Measurements from ENCODE around the gene KNDC1.

Gene KNDC1

DNA sequence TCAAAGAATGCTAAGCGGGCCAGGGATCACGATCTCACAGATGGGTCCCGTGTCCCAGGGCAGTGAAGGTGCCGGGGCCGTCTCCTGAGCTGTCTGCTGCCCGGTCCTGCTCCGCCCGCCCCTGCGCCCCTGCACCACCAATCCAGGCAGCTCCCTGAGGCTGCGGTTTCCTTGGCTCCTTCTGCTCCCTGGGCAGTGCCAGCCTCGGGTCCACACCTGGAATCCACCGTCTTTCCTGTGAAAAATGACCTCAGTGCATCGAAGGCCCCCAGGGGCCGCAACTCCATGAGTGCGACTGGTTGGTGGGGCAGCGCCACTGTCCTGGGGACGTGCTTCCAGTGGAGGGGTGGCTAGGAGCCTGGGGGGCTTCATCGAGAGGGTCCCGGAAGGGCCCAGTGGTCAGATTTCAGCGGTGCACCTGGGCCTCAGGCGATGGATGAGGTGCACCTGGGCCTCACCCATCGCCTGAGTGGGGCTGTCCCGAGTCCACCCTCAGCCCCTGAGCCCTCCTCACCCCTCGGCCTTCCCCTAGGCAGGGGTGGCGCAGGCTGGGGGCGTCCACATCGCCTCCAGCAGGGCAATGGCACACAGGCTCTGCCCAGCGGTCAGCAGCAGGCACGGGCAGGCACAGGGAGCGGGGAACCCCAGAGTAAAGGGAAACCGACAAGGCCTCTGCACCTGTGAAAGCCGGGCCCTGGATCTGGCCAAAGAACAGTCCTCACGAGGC is 45.1 kb upstream of the KNDC1 start:
- Histone ChIP-seq H3K4me3 (ENCODE audit: low read length) (no peak overlapping the region), H3K9me3 (replicated peaks; ENCODE audit: insufficient read depth, low read length) (no peaks in the 10 kb centered on the region), H4K20me1 (ENCODE audit: insufficient read depth, low read length) (no peaks in the 10 kb centered on the region), H3K9me2 (replicated peaks; ENCODE audit: insufficient read depth, low read length) (no peaks in the 10 kb centered on the region), H3K27me3 (replicated peaks; ENCODE audit: insufficient read depth, low read length) (no peaks in the 10 kb centered on the region; the same call in none of the 2 replicates), H3K27ac (ENCODE audit: low read length) (no peak overlapping the region), H3K9ac (ENCODE audit: low read length) (no peak overlapping the region), H3F3A (ENCODE audit: insufficient read depth, low read length) (no peaks in the 10 kb centered on the region), H2AFZ (ENCODE audit: low read length) (no peak overlapping the region), H3K79me2 (ENCODE audit: low read length) (no peaks in the 10 kb centered on the region), H3K4me2 (ENCODE audit: low read depth, low read length) (no peak overlapping the region), H3K36me3 (replicated peaks; ENCODE audit: insufficient read depth, low read length) (no peaks in the 10 kb centered on the region), H3K4me1 (ENCODE audit: low read length) (no peaks in the 10 kb centered on the region)
- DNase-seq: no peak
- TF ChIP-seq EZH2 (optimal IDR thresholded peaks at IDR 0.05; ENCODE audit: low read depth, low read length): no peak
- TF ChIP-seq, protein P1, sequence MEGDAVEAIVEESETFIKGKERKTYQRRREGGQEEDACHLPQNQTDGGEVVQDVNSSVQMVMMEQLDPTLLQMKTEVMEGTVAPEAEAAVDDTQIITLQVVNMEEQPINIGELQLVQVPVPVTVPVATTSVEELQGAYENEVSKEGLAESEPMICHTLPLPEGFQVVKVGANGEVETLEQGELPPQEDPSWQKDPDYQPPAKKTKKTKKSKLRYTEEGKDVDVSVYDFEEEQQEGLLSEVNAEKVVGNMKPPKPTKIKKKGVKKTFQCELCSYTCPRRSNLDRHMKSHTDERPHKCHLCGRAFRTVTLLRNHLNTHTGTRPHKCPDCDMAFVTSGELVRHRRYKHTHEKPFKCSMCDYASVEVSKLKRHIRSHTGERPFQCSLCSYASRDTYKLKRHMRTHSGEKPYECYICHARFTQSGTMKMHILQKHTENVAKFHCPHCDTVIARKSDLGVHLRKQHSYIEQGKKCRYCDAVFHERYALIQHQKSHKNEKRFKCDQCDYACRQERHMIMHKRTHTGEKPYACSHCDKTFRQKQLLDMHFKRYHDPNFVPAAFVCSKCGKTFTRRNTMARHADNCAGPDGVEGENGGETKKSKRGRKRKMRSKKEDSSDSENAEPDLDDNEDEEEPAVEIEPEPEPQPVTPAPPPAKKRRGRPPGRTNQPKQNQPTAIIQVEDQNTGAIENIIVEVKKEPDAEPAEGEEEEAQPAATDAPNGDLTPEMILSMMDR (IDR thresholded peaks at IDR 0.05; ENCODE audit: low read length): no peak
- TF ChIP-seq EZH2phosphoT487 (IDR thresholded peaks at IDR 0.05; ENCODE audit: low read length): no peak

DNA sequence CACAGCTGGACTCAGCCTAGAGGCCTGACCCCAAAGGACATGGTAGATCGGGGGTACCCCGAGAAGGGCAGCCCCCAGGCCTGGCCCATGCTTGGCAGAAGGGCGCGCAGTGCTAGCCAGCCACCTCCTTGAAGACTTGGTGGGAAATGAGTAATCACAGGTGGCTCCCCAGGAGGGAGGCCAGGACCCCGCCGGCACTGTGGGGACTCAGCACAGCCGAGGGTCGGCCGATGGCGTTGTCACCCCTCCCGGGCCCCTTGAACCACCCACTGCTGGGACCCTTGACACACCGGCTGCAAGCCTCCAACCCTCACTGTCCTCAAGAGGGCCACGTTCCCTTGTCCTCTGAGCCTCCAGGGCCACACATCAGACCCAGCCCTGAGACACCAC is 44.6 kb upstream of the KNDC1 start:
- Histone ChIP-seq H2AFZ (ENCODE audit: low read length) (no peak overlapping the region), H3K9ac (ENCODE audit: low read length) (no peak overlapping the region), H3K27me3 (replicated peaks; ENCODE audit: insufficient read depth, low read length) (no peaks in the 10 kb centered on the region; the same call in none of the 2 replicates), H3F3A (ENCODE audit: insufficient read depth, low read length) (no peaks in the 10 kb centered on the region), H3K9me3 (replicated peaks; ENCODE audit: insufficient read depth, low read length) (no peaks in the 10 kb centered on the region), H3K27ac (ENCODE audit: low read length) (no peak overlapping the region), H3K79me2 (ENCODE audit: low read length) (no peaks in the 10 kb centered on the region), H3K9me2 (replicated peaks; ENCODE audit: insufficient read depth, low read length) (no peaks in the 10 kb centered on the region), H3K4me3 (ENCODE audit: low read length) (no peak overlapping the region), H3K4me1 (ENCODE audit: low read length) (no peaks in the 10 kb centered on the region), H3K36me3 (replicated peaks; ENCODE audit: insufficient read depth, low read length) (no peaks in the 10 kb centered on the region), H4K20me1 (ENCODE audit: insufficient read depth, low read length) (no peaks in the 10 kb centered on the region), H3K4me2 (ENCODE audit: low read depth, low read length) (no peak overlapping the region)
- TF ChIP-seq, protein P1 (IDR thresholded peaks at IDR 0.05; ENCODE audit: low read length): no peak
- TF ChIP-seq EZH2phosphoT487 (IDR thresholded peaks at IDR 0.05; ENCODE audit: low read length) (no peak), EZH2 (optimal IDR thresholded peaks at IDR 0.05; ENCODE audit: low read depth, low read length) (no peak)
- DNase-seq: no peak

DNA sequence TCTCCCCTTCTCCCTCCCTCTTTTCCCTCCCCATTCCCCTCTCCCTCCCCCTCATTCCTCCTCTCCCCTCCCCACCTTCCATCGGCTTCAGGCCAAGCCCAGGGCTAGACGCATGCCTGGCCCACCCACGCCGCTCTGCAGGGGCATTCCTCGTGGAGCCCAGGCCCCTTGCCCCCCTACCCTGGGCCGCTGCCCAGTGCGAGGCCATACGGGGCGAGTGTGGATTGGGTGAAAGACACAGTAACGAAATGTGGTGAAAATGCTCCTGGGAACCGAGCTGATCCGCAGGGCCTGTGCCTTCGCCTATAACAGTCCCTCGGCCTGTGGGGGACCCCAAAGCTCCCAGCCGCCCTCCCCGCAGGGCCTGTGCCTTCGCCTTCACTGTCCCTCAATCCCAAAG is 44.0 kb upstream of the KNDC1 start:
- Histone ChIP-seq H3K79me2 (ENCODE audit: low read length) (no peaks in the 10 kb centered on the region), H3K27ac (ENCODE audit: low read length) (no peak overlapping the region), H2AFZ (ENCODE audit: low read length) (no peak overlapping the region), H3K4me1 (ENCODE audit: low read length) (no peaks in the 10 kb centered on the region), H3K27me3 (replicated peaks; ENCODE audit: insufficient read depth, low read length) (no peaks in the 10 kb centered on the region; the same call in none of the 2 replicates), H3K9ac (ENCODE audit: low read length) (no peak overlapping the region), H4K20me1 (ENCODE audit: insufficient read depth, low read length) (no peaks in the 10 kb centered on the region), H3K9me3 (replicated peaks; ENCODE audit: insufficient read depth, low read length) (no peaks in the 10 kb centered on the region), H3K4me3 (ENCODE audit: low read length) (no peak overlapping the region), H3K36me3 (replicated peaks; ENCODE audit: insufficient read depth, low read length) (no peaks in the 10 kb centered on the region), H3K4me2 (ENCODE audit: low read depth, low read length) (no peak overlapping the region), H3F3A (ENCODE audit: insufficient read depth, low read length) (no peaks in the 10 kb centered on the region), H3K9me2 (replicated peaks; ENCODE audit: insufficient read depth, low read length) (no peaks in the 10 kb centered on the region)
- TF ChIP-seq, protein P1 (IDR thresholded peaks at IDR 0.05; ENCODE audit: low read length): no peak
- no peak for TF ChIP-seq EZH2 (optimal IDR thresholded peaks at IDR 0.05; ENCODE audit: low read depth, low read length)
- no peak for TF ChIP-seq EZH2phosphoT487 (IDR thresholded peaks at IDR 0.05; ENCODE audit: low read length)
- no peak for DNase-seq

Data from MM.1S (cell line).